NB4 (cell line): ENCODE data around the gene IL23A.

Experiments used
- DNase-seq: peaks from one replicate; pipeline ENCODE4 v3.0.0; 2010; ENCODE audit warnings: low read depth
- H3K4me3 ChIP-seq: one replicate; pipeline ENCODE4 v1.5.1; 2011; ENCODE audit warnings: mild to moderate bottlenecking, low read depth, low read length, moderate library complexity
- CTCF ChIP-seq: IDR thresholded peaks from one replicate; pipeline ENCODE4 v1.5.1; 2012; ENCODE audit warnings: low read depth, low read length
- MAX ChIP-seq: IDR thresholded peaks from 2 replicates; pipeline ENCODE4 v1.6.1; 2011; ENCODE audit warnings: low read depth, low read length
- MYC ChIP-seq: IDR thresholded peaks from 2 replicates; pipeline ENCODE4 v1.6.1; 2011; ENCODE audit warnings: low read depth, low read length
- POLR2A ChIP-seq: IDR thresholded peaks from 2 replicates; pipeline ENCODE4 v1.6.1; 2011; ENCODE audit warnings: mild to moderate bottlenecking; ENCODE audit not compliant: insufficient read length; ENCODE audit errors: extremely low read depth

Gene IL23A

DNA sequence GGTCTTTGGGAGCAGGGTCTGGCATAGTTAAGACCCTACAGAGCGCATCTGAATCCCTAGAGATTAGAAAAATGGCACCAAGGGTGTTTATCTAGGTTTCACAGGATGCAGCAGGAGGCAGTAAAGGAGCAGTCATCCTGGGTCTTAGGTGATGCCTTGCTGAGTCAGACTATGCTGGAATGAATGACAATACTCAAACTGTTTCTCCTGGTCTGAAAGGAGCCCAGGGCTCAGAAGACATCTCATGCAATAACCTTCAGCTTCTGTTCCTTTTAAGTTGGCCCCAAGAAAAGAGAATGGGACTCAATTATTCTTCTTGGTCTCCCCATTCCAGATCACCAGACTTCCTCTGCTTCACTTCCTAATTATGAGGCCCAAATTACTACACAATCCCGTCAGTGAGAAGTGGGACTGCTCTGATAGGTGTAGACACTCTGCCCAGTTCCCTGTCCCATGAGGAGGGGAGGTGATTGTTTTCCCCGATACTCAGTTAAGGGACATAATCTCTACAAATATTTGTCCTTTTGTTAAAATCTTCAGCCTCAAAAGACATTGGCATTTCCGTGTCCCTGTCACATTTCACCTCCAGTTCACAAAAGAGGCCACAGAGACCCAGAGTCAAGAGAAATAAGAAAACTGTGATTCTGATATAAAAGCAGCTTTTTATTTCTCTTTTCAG is 38.8 kb downstream of the IL23A start:
- TF ChIP-seq CTCF (no peak), MYC (no peak), POLR2A (no peak), MAX (no peak)
- H3K4me3 ChIP-seq, result no peak overlapping the region

DNA sequence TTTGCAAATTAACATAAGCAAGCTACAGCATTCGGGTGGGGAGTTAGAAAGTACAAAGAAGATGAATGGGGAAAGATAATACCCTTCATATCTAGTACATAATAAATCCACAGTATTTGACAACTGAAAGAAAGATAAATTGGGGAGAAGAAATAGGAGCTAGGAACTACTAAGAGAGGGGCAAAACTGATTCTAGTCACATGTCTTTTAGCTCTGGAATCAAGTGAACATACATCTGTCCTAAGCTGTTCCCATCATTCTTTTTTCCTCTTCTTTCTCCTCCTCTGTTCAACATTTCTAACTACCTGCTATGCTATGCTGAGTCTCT is 39.3 kb downstream of the IL23A start:
- no peak for TF ChIP-seq CTCF
- no peak for TF ChIP-seq MAX
- TF ChIP-seq POLR2A, result no peak
- TF ChIP-seq MYC, result no peak
- no peak overlapping the region for H3K4me3 ChIP-seq
- no peak for DNase-seq

More for the DNA sequence above, 38.8 kb downstream of the IL23A start:
- DNase-seq, result no peak

GRCh38 chr12:56382611-56383010 is 43.9 kb downstream of the IL23A start:
- H3K4me3 ChIP-seq, result no peak overlapping the region
- TF ChIP-seq MYC (no peak), CTCF (no peak), MAX (no peak), POLR2A (no peak)
- DNase-seq, result no peak

DNA sequence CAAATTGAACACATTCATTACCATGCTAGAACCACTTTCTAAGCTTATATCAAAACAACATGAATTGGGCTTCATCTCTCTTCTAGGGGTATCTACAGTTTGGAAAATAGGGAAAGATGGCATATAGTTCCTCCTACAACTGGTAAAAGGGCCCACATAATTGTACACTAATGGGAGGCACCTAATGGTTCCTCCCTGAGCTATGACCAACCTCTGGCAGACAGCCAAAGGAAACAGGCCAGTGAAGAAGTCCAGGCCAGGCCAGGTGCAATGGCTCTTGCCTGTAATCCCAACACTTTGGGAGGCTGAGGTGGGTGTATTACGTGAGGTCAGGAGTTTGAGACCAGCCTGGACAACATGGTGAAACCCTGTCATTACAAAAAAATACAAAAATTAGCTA is 47.2 kb downstream of the IL23A start:
- no peak for DNase-seq
- TF ChIP-seq CTCF (no peak), MYC (no peak), MAX (no peak), POLR2A (no peak)
- H3K4me3 ChIP-seq, result no peak overlapping the region

DNA sequence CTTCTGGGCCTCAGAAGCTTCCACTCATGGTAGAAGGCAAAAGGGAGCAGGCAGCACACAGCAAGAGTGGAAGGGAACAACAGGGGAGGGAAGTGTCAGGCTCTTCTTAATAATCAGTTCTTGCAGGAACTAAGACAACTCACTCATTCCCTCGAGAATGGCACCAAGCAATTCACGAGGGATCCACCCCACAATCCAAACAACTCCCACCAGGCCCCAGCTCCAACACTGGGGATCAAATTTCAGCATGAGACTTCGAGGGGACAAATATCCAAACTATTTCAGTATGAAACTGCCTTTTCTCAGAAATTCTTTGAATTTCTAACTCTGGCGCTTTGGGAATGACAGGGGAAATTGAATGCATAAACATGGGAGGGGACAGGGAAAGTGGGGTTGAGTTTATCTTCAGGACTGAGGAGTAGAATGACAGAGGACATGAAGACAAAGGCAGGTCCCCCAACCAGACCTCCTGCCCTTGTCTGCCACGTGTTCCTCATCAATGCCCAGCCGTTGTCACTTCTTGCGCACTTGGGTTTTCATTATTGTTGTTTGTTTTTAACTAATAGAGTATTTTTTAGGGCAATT is 48.6 kb downstream of the IL23A start:
- peak; percentile 15 for DNase-seq
- H3K4me3 ChIP-seq, result no peak overlapping the region
- no peak for TF ChIP-seq MYC
- no peak for TF ChIP-seq POLR2A
- TF ChIP-seq MAX, result no peak
- no peak for TF ChIP-seq CTCF
